Measurements from ENCODE around the gene TSPO2. TPM values are rescaled to one million over a fixed set of nuclear protein-coding genes. Genes with fewer than 3 reads are reported as not detected.

TSPO2 gene
- total RNA-seq, 1 experiment from 2014 or later = not detected

DNA sequence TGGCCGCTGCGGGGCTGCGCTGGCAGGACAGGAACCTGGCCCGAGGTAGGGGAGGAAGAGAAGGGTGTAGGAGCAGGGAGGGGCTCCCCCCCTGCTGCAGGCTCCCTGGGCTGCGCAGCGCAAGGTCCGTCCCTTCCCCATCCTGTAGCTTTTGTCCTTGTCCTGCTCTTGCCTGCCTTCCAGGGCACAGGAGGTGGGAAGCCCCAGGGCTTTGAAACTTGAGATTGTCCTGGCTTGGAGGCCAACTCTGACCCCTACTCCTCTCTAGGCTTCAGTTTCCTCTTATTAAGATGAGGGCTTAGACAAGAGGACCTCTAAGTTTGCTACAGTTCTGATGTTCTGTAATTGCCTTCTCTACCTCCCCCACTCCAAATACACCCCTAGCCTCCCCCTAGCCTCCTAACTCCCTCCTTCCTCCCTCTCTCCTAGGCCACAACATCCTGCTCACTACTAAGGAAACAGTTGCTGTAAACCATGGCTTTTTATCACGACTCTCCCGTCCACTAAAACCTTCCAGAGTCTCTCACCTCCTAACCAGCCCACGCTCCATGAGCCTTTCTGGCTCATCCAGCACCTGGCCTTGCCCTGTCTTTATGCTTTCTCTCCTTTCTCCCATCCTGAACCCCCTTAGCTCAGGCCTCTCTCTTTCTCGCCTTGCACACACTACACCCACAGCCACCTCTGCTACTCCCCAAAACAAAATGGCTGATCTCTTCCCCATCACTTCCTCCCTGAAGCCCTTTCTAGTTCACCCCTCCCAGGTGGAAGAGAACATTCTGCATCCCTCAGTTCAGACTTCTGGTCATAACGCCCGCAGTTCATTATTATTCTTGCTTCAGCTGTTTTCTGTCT lies 13.5 kb upstream of the TSPO2 start:
- peak overlapping the region in 1 of 2 experiments; percentile 58; a peak in 3 of 4 replicates for H3K4me3 ChIP-seq (replicated peaks in 1 of 2; ENCODE audit: low read depth in 1 of 2, low read length in 2 of 2)
- no peak for ATAC-seq
- no peaks in the 10 kb centered on the region for H4K20me1 ChIP-seq (ENCODE audit: insufficient read depth)
- ChIA-PET RAD21 (ENCODE audit: low non-redundant PET in 1 of 2, low total read pairs in 2 of 2, uncharacterized antibody in 2 of 2, unreplicated experiment in 2 of 2) (interaction anchor here in 1 of 2 experiments (1.3 kb wide), 1 partner anchor 135 kb away, joined by 7 read pairs; no protein-coding TSS in a partner anchor), CTCF (interaction anchor here (1.3 to 2.8 kb wide), 13 partner anchors 7 to 700 kb away, joined by 3 to 25 read pairs (median 7); partner anchors contain the start of genes NFYA and UNC5CL), POLR2A (interaction anchor here (1.1 to 1.4 kb wide), 2 partner anchors 8 to 30 kb away, joined by 3 to 5 read pairs; no protein-coding TSS in a partner anchor)
- no peak overlapping the region; the same call in 1 of the 2 replicates for H3K27ac ChIP-seq (ENCODE audit: low read depth, low read length)
- H3K9me3 ChIP-seq (ENCODE audit: control insufficient read depth in 1 of 2, insufficient read depth in 1 of 2, low read depth in 1 of 2, low read length in 2 of 2) = no peaks in the 10 kb centered on the region
- peaks cover 5 to 17% of the 10 kb centered on the region in 2 experiments for H3K4me1 ChIP-seq (ENCODE audit: control insufficient read depth in 1 of 2, insufficient read depth in 2 of 2, low read length in 2 of 2)
- no peak for DNase-seq (ENCODE audit: low read depth, low spot score)
- H3K36me3 ChIP-seq (ENCODE audit: control insufficient read depth in 1 of 2, insufficient read depth in 2 of 2, low read length in 2 of 2) = no peaks in the 10 kb centered on the region
- TF ChIP-seq RAD21 (IDR thresholded peaks at IDR 0.05; ENCODE audit: low read depth) (no peak), CEBPB (IDR thresholded peaks at IDR 0.05; ENCODE audit: low read depth) (no peak), ELF1 (IDR thresholded peaks at IDR 0.05; ENCODE audit: borderline replicate concordance, low read depth) (no peak), EGR1 (IDR thresholded peaks at IDR 0.05; ENCODE audit: low read depth) (no peak), FOSL1 (IDR thresholded peaks at IDR 0.05; ENCODE audit: low read depth) (no peak), YY1 (IDR thresholded peaks at IDR 0.05; ENCODE audit: extremely low read depth, insufficient replicate concordance, low read depth, low read length) (no peak), EZH2 (IDR thresholded peaks at IDR 0.05) (no peak), POLR2AphosphoS5 (IDR thresholded peaks at IDR 0.05; ENCODE audit: low read depth, low read length) (no peak), SRF (IDR thresholded peaks at IDR 0.05; ENCODE audit: low read depth) (no peak)
- TF ChIP-seq, protein P1, sequence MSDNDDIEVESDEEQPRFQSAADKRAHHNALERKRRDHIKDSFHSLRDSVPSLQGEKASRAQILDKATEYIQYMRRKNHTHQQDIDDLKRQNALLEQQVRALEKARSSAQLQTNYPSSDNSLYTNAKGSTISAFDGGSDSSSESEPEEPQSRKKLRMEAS (IDR thresholded peaks at IDR 0.05) = no peak
- TF ChIP-seq, protein P2, sequence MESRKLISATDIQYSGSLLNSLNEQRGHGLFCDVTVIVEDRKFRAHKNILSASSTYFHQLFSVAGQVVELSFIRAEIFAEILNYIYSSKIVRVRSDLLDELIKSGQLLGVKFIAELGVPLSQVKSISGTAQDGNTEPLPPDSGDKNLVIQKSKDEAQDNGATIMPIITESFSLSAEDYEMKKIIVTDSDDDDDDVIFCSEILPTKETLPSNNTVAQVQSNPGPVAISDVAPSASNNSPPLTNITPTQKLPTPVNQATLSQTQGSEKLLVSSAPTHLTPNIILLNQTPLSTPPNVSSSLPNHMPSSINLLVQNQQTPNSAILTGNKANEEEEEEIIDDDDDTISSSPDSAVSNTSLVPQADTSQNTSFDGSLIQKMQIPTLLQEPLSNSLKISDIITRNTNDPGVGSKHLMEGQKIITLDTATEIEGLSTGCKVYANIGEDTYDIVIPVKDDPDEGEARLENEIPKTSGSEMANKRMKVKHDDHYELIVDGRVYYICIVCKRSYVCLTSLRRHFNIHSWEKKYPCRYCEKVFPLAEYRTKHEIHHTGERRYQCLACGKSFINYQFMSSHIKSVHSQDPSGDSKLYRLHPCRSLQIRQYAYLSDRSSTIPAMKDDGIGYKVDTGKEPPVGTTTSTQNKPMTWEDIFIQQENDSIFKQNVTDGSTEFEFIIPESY (IDR thresholded peaks at IDR 0.05; ENCODE audit: extremely low read depth, insufficient replicate concordance, low read length) = no peak
- TF ChIP-seq, protein P3, sequence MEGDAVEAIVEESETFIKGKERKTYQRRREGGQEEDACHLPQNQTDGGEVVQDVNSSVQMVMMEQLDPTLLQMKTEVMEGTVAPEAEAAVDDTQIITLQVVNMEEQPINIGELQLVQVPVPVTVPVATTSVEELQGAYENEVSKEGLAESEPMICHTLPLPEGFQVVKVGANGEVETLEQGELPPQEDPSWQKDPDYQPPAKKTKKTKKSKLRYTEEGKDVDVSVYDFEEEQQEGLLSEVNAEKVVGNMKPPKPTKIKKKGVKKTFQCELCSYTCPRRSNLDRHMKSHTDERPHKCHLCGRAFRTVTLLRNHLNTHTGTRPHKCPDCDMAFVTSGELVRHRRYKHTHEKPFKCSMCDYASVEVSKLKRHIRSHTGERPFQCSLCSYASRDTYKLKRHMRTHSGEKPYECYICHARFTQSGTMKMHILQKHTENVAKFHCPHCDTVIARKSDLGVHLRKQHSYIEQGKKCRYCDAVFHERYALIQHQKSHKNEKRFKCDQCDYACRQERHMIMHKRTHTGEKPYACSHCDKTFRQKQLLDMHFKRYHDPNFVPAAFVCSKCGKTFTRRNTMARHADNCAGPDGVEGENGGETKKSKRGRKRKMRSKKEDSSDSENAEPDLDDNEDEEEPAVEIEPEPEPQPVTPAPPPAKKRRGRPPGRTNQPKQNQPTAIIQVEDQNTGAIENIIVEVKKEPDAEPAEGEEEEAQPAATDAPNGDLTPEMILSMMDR (IDR thresholded peaks at IDR 0.05 in 2 of 3, conservative IDR thresholded peaks at IDR 0.05 in 1 of 3; ENCODE audit: borderline replicate concordance in 1 of 3, insufficient read depth in 1 of 3, low read depth in 2 of 3, low read length in 2 of 3) = no peak
- TF ChIP-seq, protein P4, sequence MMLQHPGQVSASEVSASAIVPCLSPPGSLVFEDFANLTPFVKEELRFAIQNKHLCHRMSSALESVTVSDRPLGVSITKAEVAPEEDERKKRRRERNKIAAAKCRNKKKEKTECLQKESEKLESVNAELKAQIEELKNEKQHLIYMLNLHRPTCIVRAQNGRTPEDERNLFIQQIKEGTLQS (IDR thresholded peaks at IDR 0.05) = no peak
- H2AFZ ChIP-seq (ENCODE audit: low read depth, low read length, poor library complexity, severe bottlenecking) = peak overlapping the region; percentile 26
- H3K4me2 ChIP-seq (ENCODE audit: low read length) = peak overlapping the region; percentile 86
- H3K9me2 ChIP-seq (ENCODE audit: insufficient read depth) = no peaks in the 10 kb centered on the region
- H3K27me3 ChIP-seq (ENCODE audit: insufficient read depth, low read length) = no peaks in the 10 kb centered on the region
- BruUV-seq (replicated peaks) = no TSS peak
- H3K9ac ChIP-seq (ENCODE audit: low read length) = 0 out of 2 replicates have a peak overlapping the region, but pooled peaks have one; percentile 46
- intact Hi-C loops (cut with micrococcal nuclease) = loop anchor here (1.0 to 10.0 kb wide), 4 partner anchors 133 to 1044 kb away; no protein-coding TSS in a partner anchor
- no peaks in the 10 kb centered on the region for H3K79me2 ChIP-seq (ENCODE audit: insufficient read depth, low read length)
